ENCODE results near the gene FILIP1L.

Gene FILIP1L

GRCh38 chr3:99891610-99892285 is 222.6 kb downstream of the FILIP1L start:
- DNase-seq (ENCODE audit: low spot score), result no peak

- DNase-seq (ENCODE audit: low spot score), result no peak
Measured at GRCh38 chr3:99885851-99886250, 228.4 kb downstream of the FILIP1L start.

- no peak for DNase-seq (ENCODE audit: low spot score)
Measured at GRCh38 chr3:99885085-99885484, 229.2 kb downstream of the FILIP1L start.

- DNase-seq (ENCODE audit: low spot score), result no peak
Measured at GRCh38 chr3:99884484-99884883, 229.8 kb downstream of the FILIP1L start.

- DNase-seq (ENCODE audit: low spot score), result no peak
Measured at GRCh38 chr3:99883693-99884092, 230.6 kb downstream of the FILIP1L start.

GRCh38 chr3:99883138-99883461 is 231.2 kb downstream of the FILIP1L start:
- no peak for DNase-seq (ENCODE audit: low spot score)

GRCh38 chr3:99882436-99883137 is 231.7 kb downstream of the FILIP1L start:
- no peak for DNase-seq (ENCODE audit: low spot score)

GRCh38 chr3:99881121-99881524 is 233.2 kb downstream of the FILIP1L start:
- DNase-seq (ENCODE audit: low spot score), result no peak

- DNase-seq (ENCODE audit: low spot score), result no peak
Measured at GRCh38 chr3:99879275-99879674, 235.0 kb downstream of the FILIP1L start.

- no peak for DNase-seq (ENCODE audit: low spot score)
Measured at GRCh38 chr3:99878005-99878404, 236.3 kb downstream of the FILIP1L start.

- no peak for DNase-seq (ENCODE audit: low spot score)
Measured at GRCh38 chr3:99877031-99877579, 237.2 kb downstream of the FILIP1L start.

GRCh38 chr3:99875929-99876841 is 238.1 kb downstream of the FILIP1L start:
- peak; percentile 39 for DNase-seq (ENCODE audit: low spot score)

- DNase-seq (ENCODE audit: low spot score), result no peak
Measured at GRCh38 chr3:99875581-99875928, 238.7 kb downstream of the FILIP1L start.

GRCh38 chr3:99874237-99875002 is 239.9 kb downstream of the FILIP1L start:
- DNase-seq (ENCODE audit: low spot score), result no peak

GRCh38 chr3:99873269-99874102 is 240.8 kb downstream of the FILIP1L start:
- DNase-seq (ENCODE audit: low spot score), result no peak

- DNase-seq (ENCODE audit: low spot score), result no peak
Measured at GRCh38 chr3:99872923-99873254, 241.4 kb downstream of the FILIP1L start.

- DNase-seq (ENCODE audit: low spot score), result no peak
Measured at GRCh38 chr3:99871231-99872045, 242.9 kb downstream of the FILIP1L start.

GRCh38 chr3:99870712-99871111 is 243.6 kb downstream of the FILIP1L start:
- no peak for DNase-seq (ENCODE audit: low spot score)

GRCh38 chr3:99869621-99870020 is 244.7 kb downstream of the FILIP1L start:
- DNase-seq (ENCODE audit: low spot score), result no peak

GRCh38 chr3:99868311-99868646 is 246.0 kb downstream of the FILIP1L start:
- peak; percentile 63 for DNase-seq (ENCODE audit: low spot score)
